Panc1 (cell line): ENCODE measurements around the gene SORL1-AS1.

Experiments
- ATAC-seq: fragments of 200-7000 bp; cut with Tn5 transposase; 2 replicates; pipeline ENCODE4 v1.9.1; 2020; ENCODE audit warnings: mild to moderate bottlenecking, moderate library complexity
- BruUV-seq: library from RNA; stranded (reverse); fragments of 400-500 nt; replicated peaks from 2 replicates; lab custom pipeline; 2021; lab: Mats Ljungman, UMichigan
- CTCF ChIA-PET: fragments of 300-600 bp; sonication (Branson Sonifier 250); formaldehyde crosslinking; loops from one replicate; lab custom pipeline; 2022; ENCODE audit warnings: antibody characterized with exemption; lab: Charles Lee
- POLR2A ChIA-PET: fragments of 300-600 bp; sonication (Branson Sonifier 250); formaldehyde crosslinking; loops from one replicate; lab custom pipeline; 2022; ENCODE audit warnings: antibody characterized with exemption; lab: Charles Lee
- DNase-seq: peaks from one replicate; pipeline ENCODE4 v3.0.0-alpha.2; 2010; ENCODE audit warnings: low read depth, low spot score
- H3K27ac ChIP-seq: 2 replicates; pipeline ENCODE4 v1.5.1; 2011; ENCODE audit warnings: mild to moderate bottlenecking, low read length, inconsistent platforms
- H3K27me3 ChIP-seq: fragments of 200-500 bp; sonication (Bioruptor generic); 2 replicates; pipeline ENCODE4 v1.6.0; 2014; ENCODE audit warnings: low read length, inconsistent platforms; ENCODE audit not compliant: control insufficient read depth, insufficient read depth
- H3K36me3 ChIP-seq: fragments of 200-500 bp; sonication (Bioruptor generic); 2 replicates; pipeline ENCODE4 v1.5.1; 2014; ENCODE audit warnings: inconsistent platforms, mild to moderate bottlenecking, low read length, moderate library complexity; ENCODE audit not compliant: control insufficient read depth, insufficient read depth
- H3K4me1 ChIP-seq: 2 replicates; pipeline ENCODE4 v1.5.1; 2011; ENCODE audit warnings: inconsistent platforms, mild to moderate bottlenecking, low read length, moderate library complexity; ENCODE audit not compliant: control insufficient read depth, insufficient read depth
- H3K4me3 ChIP-seq, 2 experiments: 2 replicates each; pipeline ENCODE4 v1.5.1; 2011 to 2012; ENCODE audit warnings: low read depth in 2 of 2, low read length in 2 of 2, mild to moderate bottlenecking in 2 of 2, inconsistent platforms in 1 of 2, moderate library complexity in 1 of 2
- H3K9me3 ChIP-seq: fragments of 200-500 bp; sonication (Bioruptor generic); 2 replicates; pipeline ENCODE4 v1.5.1; 2014; ENCODE audit warnings: low read depth, mild to moderate bottlenecking, inconsistent platforms, low read length, moderate library complexity; ENCODE audit not compliant: control insufficient read depth, insufficient read depth
- POLR2AphosphoS5 ChIP-seq: IDR thresholded peaks from 2 replicates; pipeline ENCODE4 v1.6.1; 2012; ENCODE audit warnings: mild to moderate bottlenecking, low read depth, low read length, moderate library complexity
- SIN3A ChIP-seq: IDR thresholded peaks from 2 replicates; pipeline ENCODE4 v1.6.1; 2012; ENCODE audit warnings: low read depth, mild to moderate bottlenecking, low read length, moderate library complexity, borderline replicate concordance; ENCODE audit not compliant: insufficient read depth
- TCF7L2 ChIP-seq: IDR thresholded peaks from 2 replicates; pipeline ENCODE4 v1.6.1; 2011; ENCODE audit warnings: mild to moderate bottlenecking, low read depth, low read length, inconsistent platforms
- in situ Hi-C: cut with HindIII; loops from 2 replicates; pipeline ENCODE4 v1.10.0; 2016; ENCODE audit warnings: low sequenced_read_pairs, low pct_unique_long_range_greater_than_20kb
- intact Hi-C: fragments of 100-400 bp; cut with micrococcal nuclease; formaldehyde crosslinking; loops from one replicate; pipeline ENCODE4 v1.10.0; 2022; ENCODE audit not compliant: unreplicated experiment
- TF ChIP-seq, protein P1 (sequence below): fragments of 450-650 bp; IDR thresholded peaks from 2 replicates; pipeline ENCODE4 v1.5.1; 2017; ENCODE audit warnings: mild to moderate bottlenecking
- TF ChIP-seq, protein P2 (sequence below), 2 experiments: IDR thresholded peaks; 2 replicates each; pipeline ENCODE4 v1.6.1; 2011 to 2012; ENCODE audit warnings: low read depth in 2 of 2, control low read depth in 1 of 2, low read length in 1 of 2, mild to moderate bottlenecking in 1 of 2, moderate library complexity in 1 of 2; ENCODE audit not compliant: insufficient read depth in 1 of 2

The SORL1-AS1 gene

DNA sequence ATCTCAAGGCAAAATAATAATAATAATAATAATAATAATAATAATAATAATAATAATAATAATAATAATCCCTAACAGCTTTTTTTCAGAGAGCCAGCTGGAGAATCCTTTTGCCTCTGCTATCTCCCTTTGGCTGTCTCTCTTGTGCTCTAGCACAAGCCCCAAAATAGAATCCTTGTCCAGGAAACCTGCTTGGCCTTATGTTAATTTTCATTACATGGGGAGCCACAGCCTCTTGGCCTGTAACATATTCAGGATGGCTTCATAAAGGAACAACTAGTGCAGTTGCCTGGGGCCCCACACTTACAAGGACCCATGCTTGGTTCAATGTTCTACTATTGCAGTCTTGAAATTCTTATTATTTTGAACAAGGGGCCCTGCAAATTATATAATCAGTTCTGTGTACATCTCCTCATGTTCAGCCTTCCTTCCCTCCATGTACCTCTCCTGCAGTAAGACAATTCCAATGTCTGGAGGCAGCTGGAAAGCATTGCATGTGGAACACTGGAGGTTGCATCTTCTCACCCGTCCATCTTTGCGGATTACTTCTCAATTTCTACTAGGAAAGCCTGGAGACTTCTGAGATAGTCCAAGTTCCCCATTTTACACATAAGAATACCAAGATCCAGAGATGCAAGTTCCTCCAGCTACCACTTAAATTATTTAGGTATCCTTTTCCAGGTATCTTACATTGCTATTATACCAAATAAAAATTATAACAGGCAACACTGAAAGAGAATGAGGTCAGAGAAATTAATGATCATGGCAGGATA lies 38.4 kb downstream of the SORL1-AS1 start:
- DNase-seq (no peak), ATAC-seq (no peak)
- TF ChIP-seq POLR2AphosphoS5 (no peak), SIN3A (no peak)
- intact Hi-C loops (no loop called here), in situ Hi-C loops (no loop called here)
- H3K27me3 ChIP-seq, result 0 out of 2 replicates have a peak, but pooled peaks cover 3% of the 10 kb centered on the region
- no TSS peak for BruUV-seq
- H3K36me3 ChIP-seq, result no peaks in the 10 kb centered on the region
- H3K9me3 ChIP-seq, result no peaks in the 10 kb centered on the region
- H3K27ac ChIP-seq, result no peak overlapping the region
- no peak overlapping the region for H3K4me3 ChIP-seq
- H3K4me1 ChIP-seq, result no peaks in the 10 kb centered on the region
- ChIA-PET CTCF (no interaction called here), POLR2A (no interaction called here)

DNA sequence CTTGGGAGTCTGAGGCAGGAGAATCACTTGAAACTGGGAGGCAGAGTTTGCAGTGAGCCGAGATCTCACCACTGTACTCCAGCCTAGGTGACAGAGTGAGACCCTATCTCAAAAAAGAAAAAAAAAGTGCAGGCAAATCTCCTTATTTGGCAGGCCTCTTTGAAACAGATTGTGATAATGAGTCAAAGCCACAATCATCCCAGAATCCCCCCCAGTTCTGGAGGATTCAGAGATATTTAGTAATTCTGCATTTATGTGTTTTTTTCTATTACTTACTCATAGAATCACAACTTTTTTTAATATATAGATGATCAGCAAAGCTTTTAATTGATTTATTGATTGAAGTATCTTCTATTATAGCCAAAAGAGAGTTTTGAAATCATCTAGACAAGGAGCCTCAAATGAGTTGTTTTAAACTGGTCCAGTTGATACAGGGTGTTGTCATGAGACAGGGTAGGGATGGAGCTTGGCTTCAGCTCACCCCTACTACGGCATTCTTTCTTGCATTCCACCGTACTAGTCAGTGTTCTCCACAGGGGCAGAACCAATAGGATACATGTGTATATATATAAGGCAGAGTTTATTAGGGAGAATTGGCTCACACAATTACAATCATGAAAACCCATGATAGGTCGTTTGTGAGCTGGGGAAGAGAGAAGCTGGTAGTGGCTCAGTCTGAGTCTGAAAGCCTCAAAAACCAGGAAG lies 39.9 kb downstream of the SORL1-AS1 start:
- Histone ChIP-seq H3K9me3 (no peaks in the 10 kb centered on the region), H3K27me3 (peaks cover 3% of the 10 kb centered on the region; the same call in 1 of the 2 replicates), H3K36me3 (no peaks in the 10 kb centered on the region), H3K4me1 (no peaks in the 10 kb centered on the region), H3K4me3 (no peak overlapping the region), H3K27ac (no peak overlapping the region)
- no TSS peak for BruUV-seq
- ChIA-PET CTCF (no interaction called here), POLR2A (no interaction called here)
- DNase-seq (no peak), ATAC-seq (no peak)
- TF ChIP-seq, protein P1, sequence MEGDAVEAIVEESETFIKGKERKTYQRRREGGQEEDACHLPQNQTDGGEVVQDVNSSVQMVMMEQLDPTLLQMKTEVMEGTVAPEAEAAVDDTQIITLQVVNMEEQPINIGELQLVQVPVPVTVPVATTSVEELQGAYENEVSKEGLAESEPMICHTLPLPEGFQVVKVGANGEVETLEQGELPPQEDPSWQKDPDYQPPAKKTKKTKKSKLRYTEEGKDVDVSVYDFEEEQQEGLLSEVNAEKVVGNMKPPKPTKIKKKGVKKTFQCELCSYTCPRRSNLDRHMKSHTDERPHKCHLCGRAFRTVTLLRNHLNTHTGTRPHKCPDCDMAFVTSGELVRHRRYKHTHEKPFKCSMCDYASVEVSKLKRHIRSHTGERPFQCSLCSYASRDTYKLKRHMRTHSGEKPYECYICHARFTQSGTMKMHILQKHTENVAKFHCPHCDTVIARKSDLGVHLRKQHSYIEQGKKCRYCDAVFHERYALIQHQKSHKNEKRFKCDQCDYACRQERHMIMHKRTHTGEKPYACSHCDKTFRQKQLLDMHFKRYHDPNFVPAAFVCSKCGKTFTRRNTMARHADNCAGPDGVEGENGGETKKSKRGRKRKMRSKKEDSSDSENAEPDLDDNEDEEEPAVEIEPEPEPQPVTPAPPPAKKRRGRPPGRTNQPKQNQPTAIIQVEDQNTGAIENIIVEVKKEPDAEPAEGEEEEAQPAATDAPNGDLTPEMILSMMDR, result no peak
- TF ChIP-seq TCF7L2, result no peak
- TF ChIP-seq, protein P2, sequence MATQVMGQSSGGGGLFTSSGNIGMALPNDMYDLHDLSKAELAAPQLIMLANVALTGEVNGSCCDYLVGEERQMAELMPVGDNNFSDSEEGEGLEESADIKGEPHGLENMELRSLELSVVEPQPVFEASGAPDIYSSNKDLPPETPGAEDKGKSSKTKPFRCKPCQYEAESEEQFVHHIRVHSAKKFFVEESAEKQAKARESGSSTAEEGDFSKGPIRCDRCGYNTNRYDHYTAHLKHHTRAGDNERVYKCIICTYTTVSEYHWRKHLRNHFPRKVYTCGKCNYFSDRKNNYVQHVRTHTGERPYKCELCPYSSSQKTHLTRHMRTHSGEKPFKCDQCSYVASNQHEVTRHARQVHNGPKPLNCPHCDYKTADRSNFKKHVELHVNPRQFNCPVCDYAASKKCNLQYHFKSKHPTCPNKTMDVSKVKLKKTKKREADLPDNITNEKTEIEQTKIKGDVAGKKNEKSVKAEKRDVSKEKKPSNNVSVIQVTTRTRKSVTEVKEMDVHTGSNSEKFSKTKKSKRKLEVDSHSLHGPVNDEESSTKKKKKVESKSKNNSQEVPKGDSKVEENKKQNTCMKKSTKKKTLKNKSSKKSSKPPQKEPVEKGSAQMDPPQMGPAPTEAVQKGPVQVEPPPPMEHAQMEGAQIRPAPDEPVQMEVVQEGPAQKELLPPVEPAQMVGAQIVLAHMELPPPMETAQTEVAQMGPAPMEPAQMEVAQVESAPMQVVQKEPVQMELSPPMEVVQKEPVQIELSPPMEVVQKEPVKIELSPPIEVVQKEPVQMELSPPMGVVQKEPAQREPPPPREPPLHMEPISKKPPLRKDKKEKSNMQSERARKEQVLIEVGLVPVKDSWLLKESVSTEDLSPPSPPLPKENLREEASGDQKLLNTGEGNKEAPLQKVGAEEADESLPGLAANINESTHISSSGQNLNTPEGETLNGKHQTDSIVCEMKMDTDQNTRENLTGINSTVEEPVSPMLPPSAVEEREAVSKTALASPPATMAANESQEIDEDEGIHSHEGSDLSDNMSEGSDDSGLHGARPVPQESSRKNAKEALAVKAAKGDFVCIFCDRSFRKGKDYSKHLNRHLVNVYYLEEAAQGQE (IDR thresholded peaks at IDR 0.05; ENCODE audit: insufficient read depth in 1 of 2, low read depth in 2 of 2, low read length in 1 of 2), result no peak
- TF ChIP-seq SIN3A, result no peak
- no peak for TF ChIP-seq POLR2AphosphoS5
- intact Hi-C loops, result no loop called here
- in situ Hi-C loops, result no loop called here
